ENCODE results near the gene PHF21A.

Gene PHF21A

GRCh38 chr11:45931739-45932138, 189.5 kb downstream of the PHF21A start:
- DNase-seq = no peak

- no peak for DNase-seq
Observed at GRCh38 chr11:45930951-45931570, 190.2 kb downstream of the PHF21A start.

DNA sequence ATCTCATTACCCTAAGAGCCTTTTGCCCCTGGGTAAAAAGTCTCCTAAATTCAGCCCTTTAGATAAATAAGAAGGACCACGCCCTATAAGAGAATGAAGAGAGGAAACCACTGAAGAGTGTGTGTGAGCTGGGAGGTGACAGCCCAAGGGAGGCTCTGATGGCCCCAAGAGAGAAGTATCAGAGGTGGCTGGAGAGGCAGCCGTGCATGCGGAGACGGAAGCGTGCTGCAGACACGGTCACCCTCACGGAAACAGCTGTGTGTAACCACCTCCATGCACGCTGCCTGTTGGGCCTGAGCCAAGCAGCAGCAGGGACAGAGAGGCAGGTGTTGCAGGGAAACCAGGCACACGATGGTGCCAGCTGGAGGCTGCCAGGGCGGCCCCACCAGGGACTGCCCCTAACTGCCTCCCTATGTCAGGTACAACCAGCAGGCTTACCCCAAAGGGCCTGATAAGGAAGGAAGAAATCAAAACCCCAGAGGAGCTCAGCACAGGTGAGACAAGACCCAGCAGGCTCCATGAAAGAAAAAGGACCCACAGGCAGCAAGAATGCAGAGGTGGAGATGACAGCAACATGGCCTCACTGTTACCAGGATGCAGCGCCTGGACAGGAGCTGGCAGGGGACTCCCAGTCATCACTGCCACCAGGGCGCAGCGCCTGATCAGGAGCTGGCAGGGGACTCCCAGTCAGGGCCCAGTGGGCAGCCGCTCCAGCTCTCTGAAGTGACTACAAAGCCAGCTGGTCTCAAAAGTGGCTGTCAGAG, 191.0 kb downstream of the PHF21A start:
- DNase-seq = peak; percentile 73 to 84

DNA sequence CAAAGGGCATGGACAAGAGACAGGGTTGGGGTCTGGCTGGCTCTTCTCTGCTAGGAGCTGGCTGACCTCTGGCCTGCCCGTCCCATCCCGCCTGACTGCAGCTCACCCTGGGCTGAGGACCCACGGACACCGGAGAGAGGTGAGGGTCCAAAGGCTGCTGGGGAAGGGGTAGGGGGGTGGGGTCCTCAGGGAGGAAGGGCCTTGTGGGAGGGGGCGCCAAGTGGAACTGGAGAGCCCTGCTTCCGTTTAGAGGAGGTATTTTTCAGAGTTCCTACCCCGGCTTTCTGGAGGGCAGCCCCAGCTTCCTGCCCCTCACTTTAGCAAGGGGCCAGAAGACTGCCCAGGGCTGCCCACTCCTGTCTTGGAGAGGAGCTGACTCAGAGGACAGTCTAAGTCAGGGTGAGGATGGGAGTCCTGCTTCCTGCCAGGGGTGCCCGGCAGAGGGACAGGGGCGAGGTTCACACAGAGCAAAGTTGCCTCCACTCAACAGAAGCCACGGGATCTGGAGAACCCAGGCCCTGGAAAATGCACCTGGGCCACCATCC, 191.7 kb downstream of the PHF21A start:
- no peak for DNase-seq

GRCh38 chr11:45928535-45929215, 192.6 kb downstream of the PHF21A start:
- no peak for DNase-seq

DNA sequence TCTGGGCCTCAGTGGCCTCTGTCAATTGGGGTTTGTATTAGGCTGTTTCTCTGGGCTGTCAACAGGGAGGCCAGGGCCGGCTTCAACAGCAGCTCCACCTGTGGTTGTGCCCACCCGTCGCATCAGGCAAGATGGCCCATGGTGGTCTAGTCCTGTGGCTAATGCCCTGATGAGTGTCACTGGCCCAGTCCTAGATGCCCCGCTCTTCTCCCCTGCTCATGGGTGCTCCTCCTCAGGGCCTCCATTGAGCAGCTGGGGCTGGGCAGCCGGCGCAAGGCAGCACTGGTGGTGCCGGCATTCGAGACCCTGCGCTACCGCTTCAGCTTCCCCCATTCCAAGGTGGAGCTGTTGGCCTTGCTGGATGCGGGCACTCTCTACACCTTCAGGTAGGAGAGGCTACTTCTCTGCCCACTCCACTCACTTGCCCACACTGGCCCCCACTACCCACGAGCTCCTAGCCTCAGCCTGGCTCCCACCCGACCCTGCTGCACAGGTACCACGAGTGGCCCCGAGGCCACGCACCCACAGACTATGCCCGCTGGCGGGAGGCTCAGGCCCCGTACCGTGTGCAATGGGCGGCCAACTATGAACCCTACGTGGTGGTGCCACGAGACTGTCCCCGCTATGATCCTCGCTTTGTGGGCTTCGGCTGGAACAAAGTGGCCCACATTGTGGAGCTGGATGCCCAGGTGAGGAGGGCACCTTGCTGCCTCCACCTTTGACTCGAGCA, 193.4 kb downstream of the PHF21A start:
- DNase-seq = no peak

GRCh38 chr11:45927332-45927683, 193.9 kb downstream of the PHF21A start:
- no peak for DNase-seq

DNA sequence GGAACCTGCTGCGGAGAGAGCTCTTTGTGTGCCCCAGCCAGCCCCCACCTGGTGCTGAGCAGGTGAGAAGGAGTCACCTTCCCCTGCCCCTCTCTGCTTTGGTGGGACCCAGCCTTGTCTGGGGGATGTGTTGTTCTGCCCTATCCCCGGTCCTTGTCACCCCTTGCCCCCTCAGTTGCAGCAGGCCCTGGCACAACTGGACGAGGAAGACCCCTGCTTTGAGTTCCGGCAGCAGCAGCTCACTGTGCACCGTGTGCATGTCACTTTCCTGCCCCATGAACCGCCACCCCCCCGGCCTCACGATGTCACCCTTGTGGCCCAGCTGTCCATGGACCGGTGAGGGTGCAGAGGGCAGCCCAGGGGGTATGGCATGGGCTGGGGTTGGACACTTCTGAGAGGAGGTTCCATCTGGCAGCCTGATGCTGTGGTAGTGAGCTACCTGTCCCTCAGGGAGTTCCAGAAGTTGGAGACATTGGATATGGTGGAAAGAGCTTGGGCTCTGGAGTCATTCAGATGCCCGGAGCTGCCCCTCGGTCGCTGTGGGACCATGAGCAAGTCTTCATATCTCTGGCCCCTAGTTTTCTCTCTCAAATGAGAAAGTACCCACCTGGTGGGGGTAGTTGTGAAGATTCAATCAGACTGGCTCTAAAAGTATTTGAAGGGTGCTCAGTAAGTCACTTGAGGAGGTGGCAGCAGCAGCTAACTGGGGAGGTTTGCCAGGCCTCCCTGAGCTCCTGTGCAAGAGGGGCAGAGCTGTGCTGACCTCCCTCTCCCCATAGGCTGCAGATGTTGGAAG, 194.5 kb downstream of the PHF21A start:
- no peak for DNase-seq

DNA sequence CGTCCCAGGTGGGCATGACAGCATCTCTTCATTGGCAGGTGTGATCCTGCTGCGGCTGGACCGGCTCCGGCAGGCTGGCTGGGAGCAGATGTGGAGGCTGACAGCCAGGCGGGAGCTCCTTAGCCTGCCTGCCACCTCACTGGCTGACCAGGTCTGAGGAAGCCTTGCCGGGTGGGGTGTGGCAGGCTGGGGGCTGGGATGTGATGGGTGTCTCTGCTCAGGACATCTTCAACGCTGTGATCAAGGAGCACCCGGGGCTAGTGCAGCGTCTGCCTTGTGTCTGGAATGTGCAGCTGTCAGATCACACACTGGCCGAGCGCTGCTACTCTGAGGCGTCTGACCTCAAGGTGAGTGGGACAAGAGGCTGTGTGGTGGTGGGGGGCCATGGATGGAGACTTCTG, 195.3 kb downstream of the PHF21A start:
- no peak for DNase-seq

GRCh38 chr11:45925550-45925949, 195.7 kb downstream of the PHF21A start:
- no peak for DNase-seq

DNA sequence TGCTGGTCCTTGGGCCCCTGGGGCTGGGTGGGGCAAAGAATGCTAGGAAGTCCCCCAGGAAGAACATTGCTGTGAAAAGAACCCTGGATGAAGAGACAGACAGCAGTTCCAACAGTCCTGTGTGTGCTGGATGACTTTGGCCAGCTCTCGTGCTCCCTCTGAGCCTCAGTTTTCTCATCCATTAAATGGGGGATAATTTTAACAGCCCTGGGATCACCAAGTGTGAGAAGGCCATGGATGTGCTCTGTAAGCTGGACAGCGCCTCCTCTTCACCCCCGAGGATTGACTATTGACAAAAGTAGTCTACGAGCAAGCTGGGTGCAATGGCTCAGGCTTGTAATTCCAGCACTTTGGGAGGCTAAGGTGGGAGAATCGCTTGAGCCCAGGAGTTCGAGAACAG, 196.3 kb downstream of the PHF21A start:
- DNase-seq = no peak

GRCh38 chr11:45924036-45924915, 197.0 kb downstream of the PHF21A start:
- no peak for DNase-seq

- no peak for DNase-seq
Observed at GRCh38 chr11:45922425-45923082, 198.7 kb downstream of the PHF21A start, which contains the start of gene LARGE2. Gene LARGE2, plus strand, starts transcription at chr11:45922656. Its CDS starts 227 bp downstream, at chr11:45922883.

- no peak for DNase-seq
Observed at GRCh38 chr11:45921561-45922424, 199.5 kb downstream of the PHF21A start.

DNA sequence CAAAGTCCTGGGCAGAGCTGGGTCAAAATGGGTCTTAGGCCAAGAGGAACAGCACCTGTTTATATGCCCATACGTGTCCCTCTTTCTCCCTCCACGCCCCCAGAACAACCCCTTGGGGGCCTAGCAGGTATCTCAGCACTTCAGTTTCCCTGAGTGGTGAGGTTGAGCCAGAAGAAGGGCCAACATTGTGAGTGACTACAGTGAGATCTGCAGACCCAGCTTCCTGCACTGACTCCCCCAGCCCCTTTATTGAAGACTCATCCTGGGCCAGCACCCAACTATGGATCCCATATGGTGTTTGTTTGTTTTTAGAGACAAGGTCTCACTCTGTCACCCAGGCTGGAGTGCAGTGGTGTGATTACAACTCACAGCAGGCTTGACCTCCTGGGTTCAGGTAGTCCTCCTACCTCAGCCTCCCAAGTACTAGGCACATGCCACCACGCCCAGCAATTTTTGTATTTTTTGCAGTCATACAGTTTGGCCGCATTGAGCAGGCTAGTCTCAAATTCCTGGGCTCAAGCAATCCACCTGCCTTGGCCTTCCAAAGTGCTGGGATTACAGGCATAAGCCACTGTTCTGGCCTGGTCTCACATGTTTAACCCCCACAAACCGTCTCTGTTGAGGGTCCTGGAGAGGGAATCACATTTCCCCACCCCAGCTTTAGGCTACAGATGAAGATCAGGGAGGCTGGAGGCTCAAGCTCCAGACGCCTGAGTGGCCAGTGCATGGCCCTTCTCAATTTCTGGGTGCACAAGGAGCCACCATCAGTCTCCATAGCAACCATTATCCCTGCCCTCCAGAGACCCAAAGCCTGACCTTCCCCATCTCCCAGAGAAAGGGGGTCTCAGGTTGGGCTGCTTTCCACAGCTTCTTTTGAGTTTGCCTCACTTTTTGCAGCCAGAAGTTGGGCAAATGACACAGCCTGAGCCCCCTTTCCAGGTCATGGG, 200.4 kb downstream of the PHF21A start:
- DNase-seq = no peak

DNA sequence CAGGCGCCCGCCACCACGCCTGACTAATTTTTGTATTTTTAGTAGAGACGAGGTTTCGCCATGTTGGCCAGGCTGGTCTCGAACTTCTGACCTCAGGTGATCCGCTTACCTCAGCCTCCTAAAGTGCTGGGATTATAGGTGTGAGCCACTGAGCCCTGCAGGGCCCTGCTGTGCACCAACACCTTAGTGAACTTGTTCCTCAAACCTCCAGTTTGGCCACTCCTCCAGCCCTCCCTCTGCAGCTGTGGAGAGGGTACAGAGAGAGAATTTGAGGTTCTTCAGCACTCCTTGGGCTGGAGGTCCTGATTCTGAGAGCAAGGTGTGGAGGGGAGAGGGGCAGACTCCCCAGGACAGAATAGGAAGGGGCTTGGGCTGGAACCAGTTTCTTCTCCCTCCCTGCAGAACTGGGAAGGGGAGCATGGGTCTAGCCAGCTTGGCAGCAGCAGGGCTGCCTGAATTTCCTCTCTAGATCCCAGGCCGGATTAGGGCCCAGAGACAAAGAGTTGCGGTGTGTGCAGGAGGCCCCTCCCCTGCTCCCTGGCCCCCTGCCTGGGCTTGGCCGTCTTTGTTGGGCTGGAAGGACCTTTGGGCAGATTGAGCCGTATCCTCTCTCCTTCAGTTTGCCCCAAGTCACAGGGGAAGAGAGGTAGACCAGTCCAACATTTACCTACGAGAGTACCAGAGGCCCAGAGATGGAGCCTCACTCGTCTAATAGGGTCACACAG, 201.3 kb downstream of the PHF21A start:
- no peak for DNase-seq

- DNase-seq = no peak
Observed at GRCh38 chr11:45918962-45919675, 202.1 kb downstream of the PHF21A start.

Measured in Kasumi-1 (cell line).